HG03139 (cell line): Measurements from ENCODE around the gene LRMDA.

ENCODE experiments used
- ATAC-seq: cut with Tn5 transposase; IDR thresholded peaks from one replicate; pipeline ENCODE4 v1.9.1; 2021; ENCODE audit not compliant: unreplicated experiment

The LRMDA gene

DNA sequence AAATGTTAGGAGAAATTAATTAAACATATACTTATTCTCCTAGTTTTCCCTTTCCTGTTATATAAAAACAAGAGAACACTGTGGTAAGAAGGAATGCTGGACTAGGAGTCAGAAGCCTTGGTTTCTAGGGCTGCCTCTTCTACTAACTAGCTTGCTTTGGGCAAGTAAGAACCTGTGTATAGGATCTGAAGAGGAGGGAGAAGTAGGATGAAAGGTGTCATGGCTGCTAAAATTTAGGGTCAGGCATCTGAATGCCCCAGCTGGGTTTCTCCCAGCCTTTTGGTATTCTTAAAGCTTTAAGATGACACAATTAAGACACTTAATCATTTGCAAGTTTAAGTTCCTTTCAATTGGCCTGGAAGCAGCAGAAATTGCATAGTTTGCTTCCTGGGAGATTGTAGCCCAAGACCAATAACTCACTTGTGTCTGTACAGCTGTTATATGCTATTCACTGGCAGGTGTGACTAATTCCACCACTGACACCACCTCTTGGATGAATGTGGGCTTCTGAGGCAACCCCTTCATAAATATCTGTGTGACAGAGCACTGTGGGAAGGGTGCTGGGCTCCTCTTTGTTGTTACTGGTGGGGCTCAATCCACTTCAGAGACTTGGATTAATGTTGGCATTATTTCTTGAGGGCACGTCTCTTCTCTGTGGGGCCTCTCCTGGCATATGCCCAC lies 137.2 kb downstream of the LRMDA start:
- ATAC-seq, result no peak

DNA sequence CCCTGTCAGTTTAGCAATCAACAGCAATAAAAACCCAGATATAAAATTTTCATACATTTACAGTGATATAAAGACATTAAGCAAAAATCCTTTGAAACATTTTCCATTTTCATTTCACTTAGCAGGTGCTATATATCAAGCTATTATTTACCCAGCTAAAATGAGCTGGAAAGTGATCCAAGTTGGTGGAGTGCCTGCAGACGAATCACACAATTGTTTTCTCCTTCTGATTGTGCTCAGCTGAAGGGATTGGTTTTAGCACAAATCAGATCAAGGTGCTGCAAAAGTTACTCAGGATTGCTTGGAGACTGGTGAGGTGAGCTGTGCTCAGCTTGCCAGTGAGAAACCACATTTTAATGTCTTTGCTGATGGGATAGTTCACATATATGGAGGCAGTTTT lies 138.1 kb downstream of the LRMDA start:
- no peak for ATAC-seq

DNA sequence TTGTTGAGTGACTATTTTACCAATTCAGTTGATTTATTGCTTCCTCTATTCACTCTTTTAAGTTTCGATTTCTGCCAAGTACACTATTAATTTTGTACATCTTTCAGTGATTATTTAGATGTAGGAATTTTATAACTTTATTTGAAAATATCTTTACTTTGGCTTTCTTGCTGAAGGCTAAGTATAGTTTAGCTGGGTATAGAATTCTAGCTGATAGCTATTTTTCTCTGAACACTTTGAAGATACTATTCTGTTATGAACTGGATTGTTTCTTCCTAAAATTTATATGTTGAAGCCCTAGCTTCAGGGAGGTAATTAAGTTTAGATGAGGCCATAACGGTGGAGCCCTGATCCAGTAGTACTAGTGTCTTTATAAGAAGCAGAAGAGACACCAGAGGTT lies 141.1 kb downstream of the LRMDA start:
- no peak for ATAC-seq

DNA sequence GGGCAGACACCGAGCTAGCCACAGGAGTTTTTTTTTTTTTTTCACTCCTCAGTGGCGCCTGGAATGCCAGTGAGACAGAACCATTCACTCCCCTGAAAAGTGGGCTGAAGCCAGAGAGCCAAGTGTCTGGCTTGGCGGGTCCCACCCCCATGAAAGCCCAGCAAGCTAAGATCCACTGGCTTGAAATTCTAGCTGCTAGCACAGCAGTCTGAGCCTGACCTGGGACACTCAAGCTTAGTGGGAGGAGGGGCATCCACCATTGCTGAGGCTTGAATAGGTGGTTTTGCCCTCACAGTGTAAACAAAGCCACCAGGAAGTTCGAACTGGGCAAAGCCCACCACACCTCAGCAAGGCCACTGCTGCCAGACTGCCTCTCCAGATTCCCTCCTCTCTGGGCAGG lies 144.5 kb downstream of the LRMDA start:
- no peak for ATAC-seq

DNA sequence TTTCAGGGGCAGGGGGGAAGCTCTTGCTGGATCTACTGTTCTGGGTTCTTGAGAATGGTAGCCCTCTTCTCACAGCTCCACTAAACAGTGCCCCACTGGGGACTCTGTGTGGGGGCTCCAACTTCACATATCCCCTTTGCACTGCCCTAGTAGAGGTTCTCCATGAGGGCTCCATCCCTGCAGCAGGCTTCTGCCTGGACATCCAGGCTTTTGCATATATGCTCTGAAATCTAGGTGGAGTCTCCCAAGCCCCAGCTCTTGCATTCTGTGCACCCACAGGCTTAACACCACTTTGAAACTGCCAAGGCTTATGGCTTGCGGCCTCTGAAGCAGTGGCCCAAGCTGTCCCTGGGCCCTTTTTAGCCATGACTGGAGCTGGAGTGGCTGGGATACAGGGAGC lies 150.7 kb downstream of the LRMDA start:
- no peak for ATAC-seq

DNA sequence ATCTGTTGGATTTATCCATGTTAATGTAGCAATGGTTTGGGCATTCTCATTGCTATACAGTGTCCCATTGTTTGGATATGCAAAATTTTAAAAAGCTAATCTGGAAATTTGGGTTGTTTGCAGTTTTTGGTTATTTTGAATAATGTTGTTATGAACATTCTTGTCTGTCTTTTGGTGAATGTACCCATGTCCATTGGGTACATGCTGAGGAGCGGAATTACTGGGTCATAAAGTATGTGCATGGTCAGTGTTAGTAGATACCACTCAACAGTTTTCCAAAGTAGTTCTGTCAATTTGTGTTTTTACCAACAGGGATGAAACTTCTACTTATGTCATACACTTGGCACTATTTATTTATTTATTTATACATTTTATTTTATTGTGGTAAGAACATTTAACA lies 153.9 kb downstream of the LRMDA start:
- no peak for ATAC-seq

DNA sequence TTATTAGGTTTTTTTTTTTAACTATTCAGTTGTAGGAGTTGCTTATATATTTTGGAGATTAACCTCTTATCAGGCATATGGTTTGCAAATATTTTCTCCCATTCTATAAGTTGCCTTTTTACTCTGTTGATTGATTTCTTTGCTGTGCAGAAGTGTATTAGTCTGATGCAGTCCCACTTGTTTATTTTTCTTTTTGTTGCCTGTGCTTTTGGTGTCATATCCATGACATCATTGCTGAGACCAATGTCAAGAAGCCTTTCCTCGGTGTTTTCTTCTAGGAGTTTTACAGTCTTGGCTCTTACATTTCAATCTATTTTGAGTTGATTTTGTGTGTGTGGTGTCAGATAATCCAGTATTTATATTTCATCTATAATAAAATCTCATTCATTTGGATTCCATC lies 155.4 kb downstream of the LRMDA start:
- ATAC-seq, result no peak

DNA sequence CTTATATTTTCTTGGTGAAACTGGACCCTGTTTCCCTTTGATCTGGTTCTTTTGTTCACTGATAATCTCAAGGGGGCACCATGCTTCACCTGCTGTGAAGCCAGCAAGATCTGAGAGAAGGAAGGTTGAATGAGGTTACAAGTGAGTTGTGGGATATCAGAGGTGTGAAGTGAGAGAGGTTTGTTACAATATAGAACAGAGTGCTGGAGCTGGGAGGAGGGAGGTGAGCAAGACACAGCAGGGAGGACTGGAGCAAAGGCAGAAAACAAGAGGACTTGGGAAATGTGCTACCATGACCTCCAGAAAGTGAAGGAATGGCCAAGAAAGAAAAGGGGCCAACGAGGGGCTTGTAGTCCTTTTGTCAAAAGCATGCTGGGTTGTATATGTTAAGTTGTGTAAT lies 156.6 kb downstream of the LRMDA start:
- no peak for ATAC-seq

DNA sequence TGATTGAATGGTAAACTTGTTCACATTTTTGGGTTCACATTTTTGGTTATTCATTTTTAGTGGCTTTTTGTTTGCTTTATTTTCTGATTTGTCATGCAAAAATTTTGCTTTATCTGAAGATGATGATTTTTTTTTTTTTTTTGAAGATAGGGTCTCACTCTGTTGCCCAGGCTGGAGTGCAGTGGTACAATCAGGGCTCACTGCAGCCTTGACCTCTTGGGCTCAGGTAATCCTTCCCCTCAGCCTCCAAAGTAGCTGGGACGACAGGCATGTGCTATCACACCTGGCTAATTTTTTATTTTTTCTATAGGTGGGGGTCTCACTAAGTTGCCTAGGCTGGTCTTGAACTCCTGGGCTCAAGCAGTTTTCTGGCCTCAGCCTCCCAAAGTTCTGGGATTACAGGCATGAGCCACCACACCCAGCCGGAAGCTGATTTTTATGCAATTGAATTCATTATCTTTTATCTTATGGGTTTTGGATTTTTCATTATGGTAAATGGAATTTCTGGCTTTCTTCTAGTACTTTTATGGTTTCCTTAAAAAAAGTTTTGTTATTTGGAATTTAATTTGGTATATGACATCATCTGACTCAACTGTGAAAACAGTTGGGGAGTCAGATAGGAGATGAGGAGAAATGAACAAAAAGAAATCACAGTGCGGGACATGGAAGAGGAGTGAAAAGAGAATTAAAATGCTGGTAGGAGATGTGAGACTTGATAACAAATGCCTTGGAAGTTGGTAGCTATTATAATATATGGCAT lies 158.7 kb downstream of the LRMDA start:
- ATAC-seq, result no peak

DNA sequence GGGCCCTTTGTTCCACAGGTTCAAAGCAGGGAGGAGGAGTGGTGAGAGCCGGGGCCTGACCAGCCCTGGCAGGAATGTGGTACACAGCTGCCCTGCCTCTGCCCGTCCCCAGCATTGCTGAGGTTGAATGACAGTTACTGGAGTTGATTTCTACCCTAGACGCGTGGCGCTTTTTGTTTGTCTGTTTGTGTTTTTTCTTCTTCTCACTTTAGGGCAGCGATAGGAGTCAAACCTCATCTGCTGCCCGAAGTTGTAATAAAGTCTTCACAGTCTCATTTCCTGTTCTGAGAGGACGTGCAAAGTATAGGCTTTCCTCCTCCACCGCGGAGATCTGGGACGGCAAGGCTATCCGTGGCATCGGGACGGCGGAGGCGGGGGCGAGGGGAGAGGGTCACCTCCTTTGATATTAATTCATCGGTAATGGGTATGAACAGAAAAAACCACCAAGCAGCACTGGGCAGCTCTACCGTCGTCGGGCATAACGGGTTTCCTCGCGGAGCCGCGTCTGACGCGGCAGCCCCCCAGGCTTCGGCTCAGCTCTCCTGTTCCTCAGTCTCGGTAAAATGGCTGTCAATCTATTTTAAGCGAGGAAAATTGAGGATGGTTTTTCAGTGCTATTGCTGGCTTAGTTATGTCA lies 160.8 kb downstream of the LRMDA start:
- ATAC-seq, result no peak

DNA sequence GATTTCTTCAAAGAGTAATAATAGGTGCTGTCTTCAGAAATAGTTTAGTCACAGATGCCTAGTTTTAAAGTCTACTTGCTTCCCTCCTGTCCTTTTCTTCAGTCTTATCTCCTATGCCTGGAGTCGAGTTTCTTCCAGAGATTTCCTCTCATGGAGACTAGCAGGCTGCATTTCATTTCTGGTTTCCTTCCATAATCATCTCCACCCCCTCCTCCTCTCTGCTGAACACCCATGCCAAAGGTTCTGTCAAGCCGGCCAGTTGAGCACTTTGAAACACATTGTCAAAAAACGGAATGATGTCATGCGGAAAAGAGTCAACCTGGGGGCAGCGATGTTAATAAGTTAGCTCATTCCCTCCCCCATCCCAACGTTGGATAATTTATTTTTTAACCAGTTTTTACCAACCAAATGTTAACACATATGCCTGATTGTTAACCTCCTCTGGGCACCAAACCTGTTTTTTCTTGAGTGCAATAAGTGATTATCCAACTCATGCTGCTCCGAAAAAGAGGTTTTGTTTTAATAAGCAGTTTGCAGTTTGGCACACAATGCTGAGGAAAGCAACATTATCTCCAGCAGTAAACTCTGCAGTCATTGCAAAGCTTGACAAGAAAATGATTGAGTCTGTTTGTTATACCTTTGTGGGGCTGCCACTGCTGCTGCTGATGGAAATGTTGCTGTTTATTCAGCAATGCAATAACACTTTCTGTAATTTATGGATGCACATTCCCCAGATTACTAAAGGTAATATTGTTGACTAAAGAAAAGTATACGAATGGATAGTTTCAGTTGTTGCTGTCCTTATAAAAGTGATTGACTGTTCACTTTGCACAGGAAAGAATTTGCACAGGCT lies 161.6 kb downstream of the LRMDA start:
- no peak for ATAC-seq

DNA sequence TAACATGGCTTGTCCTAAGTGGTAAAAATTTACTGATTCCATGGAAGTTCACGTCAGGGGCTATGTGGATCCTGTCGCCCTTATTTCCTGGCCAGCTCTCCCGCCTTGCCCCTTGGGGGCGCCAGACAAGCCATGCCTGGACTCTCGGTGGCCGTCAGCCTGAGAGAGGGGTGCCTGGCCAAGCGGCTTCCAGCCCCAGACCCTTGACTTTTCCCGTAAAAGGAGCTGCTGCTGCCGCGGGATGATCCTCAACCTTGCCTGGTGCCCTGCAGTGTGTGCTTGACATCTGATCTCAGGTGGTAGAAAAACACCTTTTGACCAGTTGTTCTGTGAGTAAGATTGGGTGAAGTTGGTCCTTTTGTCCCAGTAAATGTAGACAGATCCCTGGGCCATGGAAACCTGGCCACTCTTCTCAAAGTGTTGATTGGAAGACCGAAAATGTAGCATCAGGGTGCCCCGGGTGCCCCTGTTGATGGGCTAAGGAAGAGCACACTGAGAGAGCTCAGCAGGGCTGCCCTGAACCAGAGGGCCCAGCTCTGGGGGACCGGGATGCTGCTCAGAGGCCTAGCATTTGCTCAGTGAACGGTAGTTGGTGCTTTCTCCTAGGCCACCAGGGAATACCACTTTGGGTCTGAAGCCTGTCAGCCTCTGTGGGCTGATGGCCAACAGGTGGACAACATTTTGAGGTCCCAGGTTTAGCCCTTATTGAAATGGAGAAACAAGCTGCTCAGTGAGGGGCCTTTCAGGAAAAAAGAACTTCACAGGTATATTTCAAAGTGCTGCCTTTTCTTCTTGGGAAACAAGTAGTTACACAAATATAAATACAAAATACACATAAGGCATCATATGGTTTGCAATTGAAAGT lies 162.5 kb downstream of the LRMDA start:
- ATAC-seq, result no peak

DNA sequence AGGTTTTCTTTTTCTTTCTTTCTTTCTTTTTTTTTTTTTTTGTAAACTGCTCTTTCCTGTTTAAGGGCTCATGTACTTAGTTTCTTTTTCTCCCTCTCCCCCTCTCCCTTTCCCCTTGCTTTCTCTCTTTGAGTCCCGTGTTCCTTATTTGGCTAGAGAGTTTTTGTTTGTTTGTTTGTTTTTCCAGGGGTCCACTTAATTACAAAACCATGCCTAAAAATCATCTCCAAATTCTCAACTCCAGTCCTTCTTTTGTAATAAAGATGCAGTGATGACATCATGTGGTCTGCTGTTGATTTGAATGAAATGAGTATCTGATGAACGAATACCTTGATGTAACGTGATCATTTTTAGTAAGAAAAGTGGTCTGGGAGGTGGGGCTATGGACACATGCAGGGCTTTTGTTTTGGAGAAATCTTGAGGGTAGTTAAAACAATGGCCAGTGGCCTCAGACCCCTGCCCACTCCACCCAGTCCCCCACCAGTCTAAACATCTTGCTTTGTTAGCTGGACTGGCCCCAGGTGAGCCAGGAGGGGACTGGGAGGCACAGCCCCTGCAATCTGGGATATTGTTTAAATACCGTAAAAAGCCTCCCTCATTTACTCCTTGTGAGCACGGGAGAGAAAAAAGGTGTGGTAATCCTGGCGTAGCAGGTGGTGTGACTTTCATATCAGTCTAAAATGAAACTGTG lies 165.7 kb downstream of the LRMDA start:
- no peak for ATAC-seq

DNA sequence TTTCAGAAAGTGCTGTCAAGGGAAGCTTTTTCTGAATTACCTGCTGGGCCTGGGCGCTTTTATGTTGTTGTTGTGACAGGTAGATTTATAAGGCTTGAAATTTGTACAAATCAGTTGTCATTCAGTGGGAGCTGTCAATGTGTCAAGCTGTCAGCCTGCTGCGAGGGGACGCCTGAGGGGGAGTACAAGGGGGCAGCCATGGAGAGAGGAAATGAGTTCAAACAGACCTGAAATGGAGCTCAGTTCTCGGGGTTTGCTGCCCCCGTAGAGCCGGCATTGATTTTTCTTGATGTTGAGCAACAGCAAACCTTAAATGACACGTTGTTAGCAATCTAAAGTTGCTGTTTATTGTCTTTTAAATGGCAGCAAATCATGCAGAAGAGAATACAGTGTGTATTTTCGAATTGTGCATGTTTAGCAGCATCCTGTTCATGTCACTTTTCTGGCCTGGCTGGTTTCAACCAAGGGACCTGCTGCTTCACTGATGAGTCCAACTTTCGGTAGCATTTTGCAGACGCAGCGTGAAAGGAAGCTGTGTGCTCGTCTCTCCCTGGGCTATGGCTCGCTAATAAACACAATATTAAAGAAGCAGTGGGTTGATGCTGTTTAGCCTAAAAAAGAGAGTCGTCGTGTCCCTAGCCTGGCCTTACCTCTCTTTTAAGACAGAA lies 166.5 kb downstream of the LRMDA start:
- no peak for ATAC-seq

DNA sequence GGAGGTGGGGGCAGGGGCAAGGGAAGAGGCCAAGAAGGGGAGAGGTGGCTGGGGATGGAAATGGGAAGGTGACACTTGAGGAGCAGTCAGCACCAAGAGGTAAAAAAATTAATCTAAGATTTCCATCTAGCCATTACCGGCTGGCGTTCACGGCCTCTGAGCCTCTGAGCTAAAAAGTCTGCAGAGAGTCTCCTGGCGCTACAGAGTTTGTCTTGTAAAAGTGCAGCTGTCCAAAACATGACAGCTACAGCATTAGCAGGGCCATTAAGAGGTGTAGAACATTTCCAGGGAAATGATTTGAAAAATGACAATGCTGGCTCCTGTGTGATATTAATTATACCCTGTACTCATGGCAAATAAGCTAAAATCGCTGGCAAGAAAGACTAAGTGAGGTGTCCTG lies 167.6 kb downstream of the LRMDA start:
- ATAC-seq, result no peak

DNA sequence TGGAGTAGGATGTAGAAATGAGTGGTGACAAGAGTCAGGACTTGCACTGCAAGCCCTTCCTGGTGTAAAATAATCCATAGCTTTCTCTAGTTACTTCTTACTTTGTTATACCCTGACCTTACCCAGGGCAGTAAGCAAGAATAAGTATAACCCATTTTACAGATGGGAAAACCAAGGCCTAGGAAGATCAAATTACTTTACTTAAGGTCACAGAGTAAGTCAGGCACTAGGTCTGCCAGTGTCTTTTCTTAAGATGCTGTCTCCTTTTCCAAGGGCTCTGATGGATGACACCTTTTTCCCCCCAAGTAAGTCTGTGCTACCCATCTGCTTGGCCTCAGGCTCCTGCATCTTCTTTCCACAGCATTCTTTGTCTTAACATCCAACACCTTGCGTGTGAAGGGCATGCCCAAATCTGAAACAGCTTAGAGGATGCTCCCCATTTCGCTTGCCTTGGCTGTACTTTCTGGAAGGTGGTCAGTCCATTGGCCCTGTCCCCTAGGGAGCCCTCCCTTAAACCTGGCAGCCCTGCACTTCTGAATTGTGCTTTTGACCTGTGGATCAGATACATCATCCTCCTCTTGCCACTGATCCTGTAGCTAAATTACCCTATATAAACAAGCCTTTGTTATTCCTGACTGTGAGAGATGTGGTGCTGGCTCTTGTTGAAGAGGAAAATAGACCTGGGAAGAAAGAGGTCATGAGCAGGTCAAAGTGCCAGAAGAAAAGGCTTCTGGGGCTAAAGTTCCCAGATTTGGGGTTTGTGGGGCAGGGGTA lies 168.6 kb downstream of the LRMDA start:
- ATAC-seq, result no peak

DNA sequence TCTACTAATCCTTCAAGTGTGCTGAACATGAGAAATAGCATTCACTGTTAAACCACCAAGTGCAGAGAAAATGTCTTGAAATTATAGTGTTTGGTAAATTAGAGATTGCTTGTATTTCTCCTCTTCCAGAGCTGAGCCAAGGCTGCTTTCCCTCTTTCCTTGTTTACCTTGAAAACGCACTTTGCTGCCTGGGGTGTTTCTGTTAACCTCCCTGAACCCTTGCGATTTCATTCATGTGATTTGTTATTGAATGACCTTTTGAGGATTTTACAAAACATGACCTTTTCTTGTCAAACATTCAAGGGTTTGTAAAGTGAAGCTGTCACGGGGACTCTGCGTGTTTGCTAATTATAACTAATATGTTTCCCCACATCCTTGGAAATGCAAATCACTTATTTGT lies 169.4 kb downstream of the LRMDA start:
- ATAC-seq, result no peak

DNA sequence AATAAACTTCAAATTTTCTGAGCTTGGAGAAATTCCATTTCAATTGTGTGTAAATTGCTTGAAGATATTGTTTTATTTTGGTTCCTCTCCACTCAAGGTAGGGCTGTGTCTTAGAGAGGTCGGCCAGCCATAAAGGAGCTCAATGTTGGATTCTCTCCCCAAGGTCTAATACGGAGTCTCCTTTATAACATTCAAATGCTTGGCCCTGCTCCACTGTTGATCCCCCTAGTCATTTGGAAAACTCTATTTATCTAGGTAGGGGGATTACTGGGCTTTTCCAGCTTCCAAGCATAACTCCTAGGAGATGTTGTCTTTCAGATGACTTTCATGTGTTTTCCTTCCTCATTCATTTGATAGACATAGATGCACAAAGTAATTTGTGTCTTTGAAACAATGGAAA lies 170.9 kb downstream of the LRMDA start:
- ATAC-seq, result no peak

DNA sequence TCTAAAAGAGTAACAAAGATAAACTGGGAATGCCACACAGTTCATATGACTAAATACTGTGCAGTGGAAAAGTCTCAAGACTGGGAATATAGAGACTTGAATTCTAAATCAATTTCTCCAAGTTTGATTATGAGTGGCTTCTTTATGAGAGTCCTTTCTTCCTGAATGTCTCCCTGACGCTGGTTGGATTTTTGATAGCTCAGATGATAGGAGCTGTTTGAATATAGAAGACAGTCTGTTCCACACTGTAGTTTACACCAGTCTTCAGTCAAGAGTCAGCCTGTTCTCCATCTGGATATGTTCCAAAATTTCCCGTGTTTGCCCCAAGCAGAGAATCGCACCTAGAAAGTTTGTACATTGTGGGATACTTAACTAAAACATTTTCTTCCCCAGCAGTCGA lies 173.7 kb downstream of the LRMDA start:
- no peak for ATAC-seq
